ENCODE results near the gene SLFN12L.
"Not testable (repeated sequence)": the region's sequence is repeated elsewhere in the genome, so short reads cannot be mapped to it uniquely, and the experiment has no call there.

The SLFN12L gene

GRCh38 chr17:35543856-35544255 is 6.4 kb upstream of the SLFN12L start:
- Histone ChIP-seq H3K4me1 (ENCODE audit: control insufficient read depth, insufficient read depth, low read length) (peaks cover 6% of the 10 kb centered on the region), H3K9me3 (ENCODE audit: control insufficient read depth in 2 of 2, low read length in 2 of 2) (no peaks in the 10 kb centered on the region), H3K9ac (ENCODE audit: low read length in 2 of 2) (no peak overlapping the region), H3K4me3 (ENCODE audit: low read length in 2 of 2) (no peak overlapping the region), H3K27ac (ENCODE audit: low read length) (no peak overlapping the region), H3K36me3 (ENCODE audit: control insufficient read depth in 2 of 2, insufficient read depth in 2 of 2, low read length in 2 of 2) (no peaks in the 10 kb centered on the region), H3K27me3 (ENCODE audit: control insufficient read depth in 1 of 2, insufficient read depth in 2 of 2, low read length in 2 of 2) (peaks cover 3 to 6% of the 10 kb centered on the region in 2 donors)

GRCh38 chr17:35542990-35543389 is 5.5 kb upstream of the SLFN12L start:
- Histone ChIP-seq H3K4me1 (ENCODE audit: control insufficient read depth, insufficient read depth, low read length) (peaks cover 6% of the 10 kb centered on the region), H3K36me3 (ENCODE audit: control insufficient read depth in 2 of 2, insufficient read depth in 2 of 2, low read length in 2 of 2) (no peaks in the 10 kb centered on the region), H3K27ac (ENCODE audit: low read length) (no peak overlapping the region), H3K9ac (ENCODE audit: low read length in 2 of 2) (no peak overlapping the region), H3K9me3 (ENCODE audit: control insufficient read depth in 2 of 2, low read length in 2 of 2) (no peaks in the 10 kb centered on the region), H3K4me3 (ENCODE audit: low read length in 2 of 2) (no peak overlapping the region), H3K27me3 (ENCODE audit: control insufficient read depth in 1 of 2, insufficient read depth in 2 of 2, low read length in 2 of 2) (peaks cover 0 to 3% of the 10 kb centered on the region in 2 donors)

- no peak overlapping the region for H3K4me3 ChIP-seq (ENCODE audit: low read length in 2 of 2)
- no peaks in the 10 kb centered on the region for H3K36me3 ChIP-seq (ENCODE audit: control insufficient read depth in 2 of 2, insufficient read depth in 2 of 2, low read length in 2 of 2)
- H3K27me3 ChIP-seq (ENCODE audit: control insufficient read depth in 1 of 2, insufficient read depth in 2 of 2, low read length in 2 of 2) = peaks cover 0 to 3% of the 10 kb centered on the region in 2 donors
- no peaks in the 10 kb centered on the region for H3K9me3 ChIP-seq (ENCODE audit: control insufficient read depth in 2 of 2, low read length in 2 of 2)
- peaks cover 10% of the 10 kb centered on the region for H3K4me1 ChIP-seq (ENCODE audit: control insufficient read depth, insufficient read depth, low read length)
- no peak overlapping the region for H3K9ac ChIP-seq (ENCODE audit: low read length in 2 of 2)
- no peak overlapping the region for H3K27ac ChIP-seq (ENCODE audit: low read length)
These were observed 4.0 kb upstream of the SLFN12L start for GRCh38 chr17:35541434-35541833.

GRCh38 chr17:35540589-35541404 is 3.3 kb upstream of the SLFN12L start:
- Histone ChIP-seq H3K36me3 (ENCODE audit: control insufficient read depth in 2 of 2, insufficient read depth in 2 of 2, low read length in 2 of 2) (no peaks in the 10 kb centered on the region), H3K27me3 (ENCODE audit: control insufficient read depth in 1 of 2, insufficient read depth in 2 of 2, low read length in 2 of 2) (peaks cover 0 to 3% of the 10 kb centered on the region in 2 donors), H3K27ac (ENCODE audit: low read length) (no peak overlapping the region), H3K9me3 (ENCODE audit: control insufficient read depth in 2 of 2, low read length in 2 of 2) (no peaks in the 10 kb centered on the region), H3K9ac (ENCODE audit: low read length in 2 of 2) (peak overlapping the region in 1 of 2 donors; percentile 28), H3K4me1 (ENCODE audit: control insufficient read depth, insufficient read depth, low read length) (peaks cover 10% of the 10 kb centered on the region), H3K4me3 (ENCODE audit: low read length in 2 of 2) (peak overlapping the region; percentile 46 to 55)

- Histone ChIP-seq H3K9ac (ENCODE audit: low read length in 2 of 2) (peak overlapping the region in 1 of 2 donors; percentile 18), H3K9me3 (ENCODE audit: control insufficient read depth in 2 of 2, low read length in 2 of 2) (no peaks in the 10 kb centered on the region), H3K27me3 (ENCODE audit: control insufficient read depth in 1 of 2, insufficient read depth in 2 of 2, low read length in 2 of 2) (peaks cover 0 to 3% of the 10 kb centered on the region in 2 donors), H3K4me3 (ENCODE audit: low read length in 2 of 2) (peak overlapping the region in 1 of 2 donors; percentile 35), H3K36me3 (ENCODE audit: control insufficient read depth in 2 of 2, insufficient read depth in 2 of 2, low read length in 2 of 2) (no peaks in the 10 kb centered on the region), H3K4me1 (ENCODE audit: control insufficient read depth, insufficient read depth, low read length) (peaks cover 10% of the 10 kb centered on the region), H3K27ac (ENCODE audit: low read length) (no peak overlapping the region)
These were observed 2.2 kb upstream of the SLFN12L start for GRCh38 chr17:35539659-35540026.

GRCh38 chr17:35536664-35537171 is 760 bp downstream of the SLFN12L start:
- Histone ChIP-seq H3K36me3 (ENCODE audit: control insufficient read depth in 2 of 2, insufficient read depth in 2 of 2, low read length in 2 of 2) (no peaks in the 10 kb centered on the region), H3K27ac (ENCODE audit: low read length) (no peak overlapping the region), H3K9me3 (ENCODE audit: control insufficient read depth in 2 of 2, low read length in 2 of 2) (no peaks in the 10 kb centered on the region), H3K4me3 (ENCODE audit: low read length in 2 of 2) (no peak overlapping the region), H3K9ac (ENCODE audit: low read length in 2 of 2) (no peak overlapping the region), H3K27me3 (ENCODE audit: control insufficient read depth in 1 of 2, insufficient read depth in 2 of 2, low read length in 2 of 2) (peaks cover 0 to 3% of the 10 kb centered on the region in 2 donors), H3K4me1 (ENCODE audit: control insufficient read depth, insufficient read depth, low read length) (peaks cover 10% of the 10 kb centered on the region)

GRCh38 chr17:35535406-35535805 is 2.1 kb downstream of the SLFN12L start:
- H3K27me3 ChIP-seq (ENCODE audit: control insufficient read depth in 1 of 2, insufficient read depth in 2 of 2, low read length in 2 of 2); H3K27ac ChIP-seq (ENCODE audit: low read length); H3K9me3 ChIP-seq (ENCODE audit: control insufficient read depth in 2 of 2, low read length in 2 of 2); H3K9ac ChIP-seq (ENCODE audit: low read length in 2 of 2); H3K4me3 ChIP-seq (ENCODE audit: low read length in 2 of 2); H3K36me3 ChIP-seq (ENCODE audit: control insufficient read depth in 2 of 2, insufficient read depth in 2 of 2, low read length in 2 of 2): not testable (repeated sequence)
- peaks cover 10% of the 10 kb centered on the region for H3K4me1 ChIP-seq (ENCODE audit: control insufficient read depth, insufficient read depth, low read length)

- H3K4me1 ChIP-seq (ENCODE audit: control insufficient read depth, insufficient read depth, low read length) = peaks cover 9% of the 10 kb centered on the region
- H3K27ac ChIP-seq (ENCODE audit: low read length) = no peak overlapping the region
- no peaks in the 10 kb centered on the region for H3K36me3 ChIP-seq (ENCODE audit: control insufficient read depth in 2 of 2, insufficient read depth in 2 of 2, low read length in 2 of 2)
- no peaks in the 10 kb centered on the region for H3K27me3 ChIP-seq (ENCODE audit: control insufficient read depth in 1 of 2, insufficient read depth in 2 of 2, low read length in 2 of 2)
- H3K9ac ChIP-seq (ENCODE audit: low read length in 2 of 2) = no peak overlapping the region
- H3K4me3 ChIP-seq (ENCODE audit: low read length in 2 of 2) = no peak overlapping the region
- H3K9me3 ChIP-seq (ENCODE audit: control insufficient read depth in 2 of 2, low read length in 2 of 2) = no peaks in the 10 kb centered on the region
These were observed 2.8 kb downstream of the SLFN12L start for GRCh38 chr17:35534576-35535093.

- Histone ChIP-seq H3K27ac (ENCODE audit: low read length) (no peak overlapping the region), H3K27me3 (ENCODE audit: control insufficient read depth in 1 of 2, insufficient read depth in 2 of 2, low read length in 2 of 2) (no peaks in the 10 kb centered on the region), H3K4me1 (ENCODE audit: control insufficient read depth, insufficient read depth, low read length) (no peaks in the 10 kb centered on the region), H3K36me3 (ENCODE audit: control insufficient read depth in 2 of 2, insufficient read depth in 2 of 2, low read length in 2 of 2) (no peaks in the 10 kb centered on the region), H3K9ac (ENCODE audit: low read length in 2 of 2) (no peak overlapping the region), H3K4me3 (ENCODE audit: low read length in 2 of 2) (no peak overlapping the region), H3K9me3 (ENCODE audit: control insufficient read depth in 2 of 2, low read length in 2 of 2) (no peaks in the 10 kb centered on the region)
These were observed 6.3 kb downstream of the SLFN12L start for GRCh38 chr17:35531160-35531559.

- no peaks in the 10 kb centered on the region for H3K36me3 ChIP-seq (ENCODE audit: control insufficient read depth in 2 of 2, insufficient read depth in 2 of 2, low read length in 2 of 2)
- H3K4me1 ChIP-seq (ENCODE audit: control insufficient read depth, insufficient read depth, low read length) = no peaks in the 10 kb centered on the region
- no peak overlapping the region for H3K9ac ChIP-seq (ENCODE audit: low read length in 2 of 2)
- no peaks in the 10 kb centered on the region for H3K27me3 ChIP-seq (ENCODE audit: control insufficient read depth in 1 of 2, insufficient read depth in 2 of 2, low read length in 2 of 2)
- H3K27ac ChIP-seq (ENCODE audit: low read length) = no peak overlapping the region
- no peaks in the 10 kb centered on the region for H3K9me3 ChIP-seq (ENCODE audit: control insufficient read depth in 2 of 2, low read length in 2 of 2)
- no peak overlapping the region for H3K4me3 ChIP-seq (ENCODE audit: low read length in 2 of 2)
These were observed 7.6 kb downstream of the SLFN12L start for GRCh38 chr17:35529866-35530265.

GRCh38 chr17:35529326-35529725 is 8.2 kb downstream of the SLFN12L start:
- H3K9ac ChIP-seq (ENCODE audit: low read length in 2 of 2); H3K27ac ChIP-seq (ENCODE audit: low read length); H3K4me1 ChIP-seq (ENCODE audit: control insufficient read depth, insufficient read depth, low read length); H3K4me3 ChIP-seq (ENCODE audit: low read length in 2 of 2); H3K27me3 ChIP-seq (ENCODE audit: control insufficient read depth in 1 of 2, insufficient read depth in 2 of 2, low read length in 2 of 2); H3K36me3 ChIP-seq (ENCODE audit: control insufficient read depth in 2 of 2, insufficient read depth in 2 of 2, low read length in 2 of 2); H3K9me3 ChIP-seq (ENCODE audit: control insufficient read depth in 2 of 2, low read length in 2 of 2): not testable (repeated sequence)
